ENCODE data around the gene SDK1. TPM values are rescaled to one million over a fixed set of nuclear protein-coding genes. Genes with fewer than 3 reads are reported as not detected.

SDK1 gene
- total RNA-seq, 1 experiment from 2014 or later: 20.0 TPM

GRCh38 chr7:3446786-3447185, 145.7 kb downstream of the SDK1 start:
- CTCF ChIA-PET: no interaction called here
- no peak overlapping the region for H3K27ac Mint-ChIP-seq (ENCODE audit: unreplicated experiment)
- H3K36me3 Mint-ChIP-seq (ENCODE audit: insufficient read depth, unreplicated experiment): no peaks in the 10 kb centered on the region
- no peaks in the 10 kb centered on the region for H3K27me3 Mint-ChIP-seq (ENCODE audit: unreplicated experiment)
- no TSS peak for BruUV-seq (replicated peaks)
- no peaks in the 10 kb centered on the region for H3K4me1 Mint-ChIP-seq (ENCODE audit: low read depth, unreplicated experiment)
- intact Hi-C loops (cut with micrococcal nuclease; ENCODE audit: unreplicated experiment): no loop called here
- no peak overlapping the region for H3K4me3 Mint-ChIP-seq (ENCODE audit: low read depth, unreplicated experiment)
- DNase-seq: no peak
- TF ChIP-seq, protein P1, sequence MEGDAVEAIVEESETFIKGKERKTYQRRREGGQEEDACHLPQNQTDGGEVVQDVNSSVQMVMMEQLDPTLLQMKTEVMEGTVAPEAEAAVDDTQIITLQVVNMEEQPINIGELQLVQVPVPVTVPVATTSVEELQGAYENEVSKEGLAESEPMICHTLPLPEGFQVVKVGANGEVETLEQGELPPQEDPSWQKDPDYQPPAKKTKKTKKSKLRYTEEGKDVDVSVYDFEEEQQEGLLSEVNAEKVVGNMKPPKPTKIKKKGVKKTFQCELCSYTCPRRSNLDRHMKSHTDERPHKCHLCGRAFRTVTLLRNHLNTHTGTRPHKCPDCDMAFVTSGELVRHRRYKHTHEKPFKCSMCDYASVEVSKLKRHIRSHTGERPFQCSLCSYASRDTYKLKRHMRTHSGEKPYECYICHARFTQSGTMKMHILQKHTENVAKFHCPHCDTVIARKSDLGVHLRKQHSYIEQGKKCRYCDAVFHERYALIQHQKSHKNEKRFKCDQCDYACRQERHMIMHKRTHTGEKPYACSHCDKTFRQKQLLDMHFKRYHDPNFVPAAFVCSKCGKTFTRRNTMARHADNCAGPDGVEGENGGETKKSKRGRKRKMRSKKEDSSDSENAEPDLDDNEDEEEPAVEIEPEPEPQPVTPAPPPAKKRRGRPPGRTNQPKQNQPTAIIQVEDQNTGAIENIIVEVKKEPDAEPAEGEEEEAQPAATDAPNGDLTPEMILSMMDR (IDR thresholded peaks at IDR 0.05; ENCODE audit: unreplicated experiment): no peak
- H3K9me3 Mint-ChIP-seq (ENCODE audit: low read depth, unreplicated experiment): peaks cover 8% of the 10 kb centered on the region

DNA sequence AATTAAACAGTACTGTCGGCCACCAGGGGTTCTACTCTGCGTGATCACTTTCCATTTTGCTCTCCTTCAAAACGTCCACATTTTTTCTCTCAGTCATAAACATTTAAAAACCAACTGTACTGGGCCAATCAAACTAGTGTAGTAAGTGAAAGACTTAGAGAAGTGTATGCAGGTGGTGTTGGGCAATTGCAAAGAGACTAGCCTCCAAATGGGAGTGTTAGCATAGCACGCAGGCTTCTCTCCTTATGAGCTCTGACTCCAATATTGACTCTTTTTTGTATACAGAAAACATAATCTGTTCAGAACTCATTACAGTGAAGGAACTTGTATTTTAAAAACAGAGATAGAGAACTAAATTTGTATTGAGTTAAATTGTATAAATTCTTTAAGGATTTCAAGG, 150.6 kb downstream of the SDK1 start:
- Mint-ChIP-seq H3K27me3 (ENCODE audit: unreplicated experiment) (no peaks in the 10 kb centered on the region), H3K9me3 (ENCODE audit: low read depth, unreplicated experiment) (peaks cover 2% of the 10 kb centered on the region), H3K4me1 (ENCODE audit: low read depth, unreplicated experiment) (no peaks in the 10 kb centered on the region), H3K4me3 (ENCODE audit: low read depth, unreplicated experiment) (no peak overlapping the region), H3K36me3 (ENCODE audit: insufficient read depth, unreplicated experiment) (no peaks in the 10 kb centered on the region), H3K27ac (ENCODE audit: unreplicated experiment) (no peak overlapping the region)
- BruUV-seq (replicated peaks): no TSS peak
- CTCF ChIA-PET: interaction anchor here (0.7 to 1.1 kb wide), 3 partner anchors 39 to 112 kb away, joined by 3 read pairs; no protein-coding TSS in a partner anchor
- DNase-seq: no peak
- TF ChIP-seq, protein P1 (IDR thresholded peaks at IDR 0.05; ENCODE audit: unreplicated experiment): no peak
- intact Hi-C loops (cut with micrococcal nuclease; ENCODE audit: unreplicated experiment): no loop called here

DNA sequence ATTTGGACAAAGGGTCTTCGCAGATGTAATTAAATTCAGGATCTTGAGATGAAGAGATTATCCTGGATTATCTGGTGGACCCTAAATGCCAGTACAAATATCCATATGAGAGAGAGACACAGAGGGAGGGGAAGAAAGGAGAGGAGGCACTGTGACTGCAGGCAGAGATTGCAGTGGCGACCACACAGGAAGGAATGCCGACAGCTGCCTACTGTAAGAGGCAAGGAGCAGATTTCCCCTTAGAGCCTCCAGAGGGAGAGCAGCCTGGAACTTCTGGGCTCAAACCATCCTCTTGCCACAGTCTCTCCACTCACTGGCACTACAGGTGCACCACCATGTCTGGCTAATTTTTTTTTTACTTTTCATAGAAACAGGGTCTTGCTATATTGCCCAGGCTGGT, 152.3 kb downstream of the SDK1 start:
- BruUV-seq (replicated peaks): no TSS peak
- H3K4me3 Mint-ChIP-seq (ENCODE audit: low read depth, unreplicated experiment): no peak overlapping the region
- CTCF ChIA-PET: no interaction called here
- no peak for DNase-seq
- no peaks in the 10 kb centered on the region for H3K4me1 Mint-ChIP-seq (ENCODE audit: low read depth, unreplicated experiment)
- H3K9me3 Mint-ChIP-seq (ENCODE audit: low read depth, unreplicated experiment): peaks cover 4% of the 10 kb centered on the region
- TF ChIP-seq, protein P1 (IDR thresholded peaks at IDR 0.05; ENCODE audit: unreplicated experiment): no peak
- intact Hi-C loops (cut with micrococcal nuclease; ENCODE audit: unreplicated experiment): no loop called here
- H3K27ac Mint-ChIP-seq (ENCODE audit: unreplicated experiment): no peak overlapping the region
- H3K36me3 Mint-ChIP-seq (ENCODE audit: insufficient read depth, unreplicated experiment): no peaks in the 10 kb centered on the region
- no peaks in the 10 kb centered on the region for H3K27me3 Mint-ChIP-seq (ENCODE audit: unreplicated experiment)

DNA sequence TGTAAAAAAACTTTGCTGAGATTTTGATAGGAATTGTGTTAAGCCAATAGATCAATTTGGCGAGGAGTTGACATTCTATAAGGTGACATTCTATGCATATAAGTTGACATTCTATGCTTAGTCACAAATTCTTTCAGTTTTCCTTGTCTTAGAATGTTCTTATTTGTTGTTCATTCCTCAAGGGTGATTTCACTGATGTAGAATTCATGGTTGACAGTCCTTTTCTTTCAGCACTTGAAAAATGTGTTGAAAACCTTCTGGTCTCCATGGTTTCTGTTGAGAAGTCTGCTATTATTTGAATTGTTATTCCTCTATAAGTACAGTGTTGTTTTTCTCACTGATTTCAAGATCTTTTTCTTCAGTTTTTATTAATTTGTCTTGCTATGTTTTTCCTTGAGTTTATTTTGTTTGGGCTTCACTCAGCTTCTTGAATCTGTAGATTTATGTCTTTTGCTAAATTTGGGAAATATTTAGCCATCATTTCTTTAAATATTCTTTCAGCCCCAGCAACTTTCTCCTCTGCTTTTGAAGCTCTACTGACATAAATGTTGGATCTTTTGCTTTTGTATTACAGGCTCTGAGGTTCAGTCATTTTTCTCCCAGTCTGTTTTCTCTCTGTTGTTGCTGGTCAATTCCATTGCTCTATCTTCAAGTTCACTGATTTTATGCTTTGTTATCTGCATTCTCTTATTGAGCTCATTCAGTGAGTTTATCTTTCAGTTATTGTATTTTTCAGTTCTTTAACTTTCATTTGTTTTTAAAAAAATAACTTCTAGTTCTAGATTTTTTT, 154.9 kb downstream of the SDK1 start:
- Mint-ChIP-seq H3K36me3 (ENCODE audit: insufficient read depth, unreplicated experiment) (no peaks in the 10 kb centered on the region), H3K9me3 (ENCODE audit: low read depth, unreplicated experiment) (peaks cover 4% of the 10 kb centered on the region), H3K4me3 (ENCODE audit: low read depth, unreplicated experiment) (no peak overlapping the region), H3K27ac (ENCODE audit: unreplicated experiment) (no peak overlapping the region), H3K27me3 (ENCODE audit: unreplicated experiment) (no peaks in the 10 kb centered on the region), H3K4me1 (ENCODE audit: low read depth, unreplicated experiment) (no peaks in the 10 kb centered on the region)
- TF ChIP-seq, protein P1 (IDR thresholded peaks at IDR 0.05; ENCODE audit: unreplicated experiment): no peak
- no peak for DNase-seq
- CTCF ChIA-PET: no interaction called here
- no TSS peak for BruUV-seq (replicated peaks)
- intact Hi-C loops (cut with micrococcal nuclease; ENCODE audit: unreplicated experiment): no loop called here
